ENCODE results near the gene RUNX2. TPM values are rescaled to one million over a fixed set of nuclear protein-coding genes. Genes with fewer than 3 reads are reported as not detected.
"Not testable (repeated sequence)": the region's sequence is repeated elsewhere in the genome, so short reads cannot be mapped to it uniquely, and the experiment has no call there.

Gene RUNX2
- total RNA-seq, 1 experiment from 2014 or later: 9.3 TPM

DNA sequence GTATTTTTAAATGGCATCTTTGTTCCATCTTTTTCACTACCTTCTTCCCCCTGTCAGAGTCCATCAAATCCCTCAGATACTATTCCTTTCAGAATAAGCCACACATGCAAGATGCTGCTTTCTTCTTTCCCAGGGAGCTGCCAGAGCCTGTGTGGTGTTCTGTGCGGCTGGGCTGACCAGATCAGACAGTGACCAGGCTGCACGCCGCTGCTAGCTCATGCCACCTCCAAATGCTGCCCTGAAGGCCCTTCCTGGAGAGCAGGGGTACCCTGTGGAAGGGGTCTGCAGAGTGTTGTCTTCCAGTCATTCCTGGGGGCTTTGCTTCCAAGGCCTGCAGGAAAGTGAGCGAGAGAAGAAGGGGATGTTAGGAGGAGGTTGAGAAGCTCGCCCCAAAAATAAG, 228.7 kb downstream of the RUNX2 start:
- Mint-ChIP-seq H3K9me3 (ENCODE audit: unreplicated experiment) (no peaks in the 10 kb centered on the region), H3K4me1 (ENCODE audit: insufficient read depth, unreplicated experiment) (no peaks in the 10 kb centered on the region), H3K27ac (ENCODE audit: low read depth, unreplicated experiment) (no peak overlapping the region), H3K27me3 (ENCODE audit: insufficient read depth, unreplicated experiment) (no peaks in the 10 kb centered on the region), H3K36me3 (ENCODE audit: insufficient read depth, unreplicated experiment) (no peaks in the 10 kb centered on the region), H3K4me3 (ENCODE audit: unreplicated experiment) (no peak overlapping the region)
- BruUV-seq (replicated peaks): no TSS peak
- ChIA-PET CTCF (interaction anchor here (0.7 kb wide), 1 partner anchor 109 kb away, joined by 3 read pairs; no protein-coding TSS in a partner anchor), POLR2A (interaction anchor here (1.2 kb wide), 1 partner anchor 24 kb away, joined by 4 read pairs; no protein-coding TSS in a partner anchor)
- intact Hi-C loops (cut with micrococcal nuclease): no loop called here
- DNase-seq (ENCODE audit: unreplicated experiment): no peak
- TF ChIP-seq, protein P1, sequence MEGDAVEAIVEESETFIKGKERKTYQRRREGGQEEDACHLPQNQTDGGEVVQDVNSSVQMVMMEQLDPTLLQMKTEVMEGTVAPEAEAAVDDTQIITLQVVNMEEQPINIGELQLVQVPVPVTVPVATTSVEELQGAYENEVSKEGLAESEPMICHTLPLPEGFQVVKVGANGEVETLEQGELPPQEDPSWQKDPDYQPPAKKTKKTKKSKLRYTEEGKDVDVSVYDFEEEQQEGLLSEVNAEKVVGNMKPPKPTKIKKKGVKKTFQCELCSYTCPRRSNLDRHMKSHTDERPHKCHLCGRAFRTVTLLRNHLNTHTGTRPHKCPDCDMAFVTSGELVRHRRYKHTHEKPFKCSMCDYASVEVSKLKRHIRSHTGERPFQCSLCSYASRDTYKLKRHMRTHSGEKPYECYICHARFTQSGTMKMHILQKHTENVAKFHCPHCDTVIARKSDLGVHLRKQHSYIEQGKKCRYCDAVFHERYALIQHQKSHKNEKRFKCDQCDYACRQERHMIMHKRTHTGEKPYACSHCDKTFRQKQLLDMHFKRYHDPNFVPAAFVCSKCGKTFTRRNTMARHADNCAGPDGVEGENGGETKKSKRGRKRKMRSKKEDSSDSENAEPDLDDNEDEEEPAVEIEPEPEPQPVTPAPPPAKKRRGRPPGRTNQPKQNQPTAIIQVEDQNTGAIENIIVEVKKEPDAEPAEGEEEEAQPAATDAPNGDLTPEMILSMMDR (IDR thresholded peaks at IDR 0.05; ENCODE audit: unreplicated experiment): no peak

DNA sequence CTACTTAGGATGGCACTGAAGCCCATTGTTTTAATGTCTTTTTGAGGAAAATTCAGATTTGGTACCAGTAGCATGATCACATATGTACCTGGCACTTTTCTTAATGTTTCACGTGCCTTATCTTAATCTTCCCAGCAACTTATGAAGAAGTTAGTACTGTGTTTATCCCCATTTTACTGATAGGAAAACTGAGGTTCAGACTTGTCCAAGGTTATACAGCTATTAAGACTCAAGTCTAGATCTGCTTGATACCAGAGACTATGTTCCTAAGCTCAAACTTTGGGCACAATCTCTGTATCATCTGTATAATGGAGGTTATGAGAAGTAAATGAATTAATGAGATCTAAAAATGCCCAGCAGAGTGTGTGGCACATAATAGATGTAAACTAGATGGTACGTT, 229.3 kb downstream of the RUNX2 start:
- H3K36me3 Mint-ChIP-seq (ENCODE audit: insufficient read depth, unreplicated experiment): no peaks in the 10 kb centered on the region
- POLR2A ChIA-PET: no interaction called here
- no peak overlapping the region for H3K27ac Mint-ChIP-seq (ENCODE audit: low read depth, unreplicated experiment)
- H3K9me3 Mint-ChIP-seq (ENCODE audit: unreplicated experiment): no peaks in the 10 kb centered on the region
- no peak for DNase-seq (ENCODE audit: unreplicated experiment)
- H3K4me3 Mint-ChIP-seq (ENCODE audit: unreplicated experiment): no peak overlapping the region
- BruUV-seq (replicated peaks): no TSS peak
- CTCF ChIA-PET: no interaction called here
- intact Hi-C loops (cut with micrococcal nuclease): no loop called here
- H3K4me1 Mint-ChIP-seq (ENCODE audit: insufficient read depth, unreplicated experiment): no peaks in the 10 kb centered on the region
- TF ChIP-seq, protein P1 (IDR thresholded peaks at IDR 0.05; ENCODE audit: unreplicated experiment): no peak
- no peaks in the 10 kb centered on the region for H3K27me3 Mint-ChIP-seq (ENCODE audit: insufficient read depth, unreplicated experiment)

- DNase-seq (ENCODE audit: unreplicated experiment): no peak
- Mint-ChIP-seq H3K9me3 (ENCODE audit: unreplicated experiment) (no peaks in the 10 kb centered on the region), H3K27me3 (ENCODE audit: insufficient read depth, unreplicated experiment) (no peaks in the 10 kb centered on the region), H3K27ac (ENCODE audit: low read depth, unreplicated experiment) (no peak overlapping the region), H3K4me3 (ENCODE audit: unreplicated experiment) (no peak overlapping the region), H3K36me3 (ENCODE audit: insufficient read depth, unreplicated experiment) (no peaks in the 10 kb centered on the region), H3K4me1 (ENCODE audit: insufficient read depth, unreplicated experiment) (no peaks in the 10 kb centered on the region)
- CTCF ChIA-PET: no interaction called here
- no TSS peak for BruUV-seq (replicated peaks)
- POLR2A ChIA-PET: no interaction called here
- intact Hi-C loops (cut with micrococcal nuclease): no loop called here
- TF ChIP-seq, protein P1 (IDR thresholded peaks at IDR 0.05; ENCODE audit: unreplicated experiment): no peak
Measured at GRCh38 chr6:45558858-45559257, 230.7 kb downstream of the RUNX2 start.

GRCh38 chr6:45560321-45560820, 232.2 kb downstream of the RUNX2 start:
- H3K4me1 Mint-ChIP-seq (ENCODE audit: insufficient read depth, unreplicated experiment); H3K36me3 Mint-ChIP-seq (ENCODE audit: insufficient read depth, unreplicated experiment); H3K9me3 Mint-ChIP-seq (ENCODE audit: unreplicated experiment); DNase-seq (ENCODE audit: unreplicated experiment); H3K27ac Mint-ChIP-seq (ENCODE audit: low read depth, unreplicated experiment); H3K4me3 Mint-ChIP-seq (ENCODE audit: unreplicated experiment); H3K27me3 Mint-ChIP-seq (ENCODE audit: insufficient read depth, unreplicated experiment); BruUV-seq (replicated peaks); intact Hi-C loops (cut with micrococcal nuclease); CTCF ChIA-PET: not testable (repeated sequence)
- POLR2A ChIA-PET: interaction anchor here (0.5 to 0.9 kb wide), 2 partner anchors 15 to 1810 kb away, joined by 3 to 4 read pairs; no protein-coding TSS in a partner anchor

DNA sequence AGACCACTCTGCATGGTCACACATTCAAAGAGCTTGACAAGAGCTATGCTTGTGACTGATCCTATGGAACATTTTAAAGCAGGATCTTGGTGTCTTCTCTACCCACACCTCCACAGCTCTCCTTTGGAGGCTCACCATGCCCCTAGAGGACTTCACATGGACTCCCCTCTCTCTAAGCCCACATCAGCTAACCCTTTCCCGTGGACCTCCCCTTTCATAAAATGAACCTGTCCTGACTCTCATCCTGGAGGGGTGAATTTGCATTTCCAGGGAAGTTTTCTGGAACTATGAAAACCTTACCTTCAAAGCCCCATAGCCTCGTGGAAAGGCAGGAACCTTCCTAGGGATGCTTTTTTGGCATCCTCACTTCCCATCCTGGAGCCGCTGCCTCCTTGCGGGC, 234.0 kb downstream of the RUNX2 start:
- Mint-ChIP-seq H3K27me3 (ENCODE audit: insufficient read depth, unreplicated experiment) (no peaks in the 10 kb centered on the region), H3K4me1 (ENCODE audit: insufficient read depth, unreplicated experiment) (no peaks in the 10 kb centered on the region), H3K27ac (ENCODE audit: low read depth, unreplicated experiment) (no peak overlapping the region), H3K9me3 (ENCODE audit: unreplicated experiment) (no peaks in the 10 kb centered on the region), H3K36me3 (ENCODE audit: insufficient read depth, unreplicated experiment) (no peaks in the 10 kb centered on the region), H3K4me3 (ENCODE audit: unreplicated experiment) (no peak overlapping the region)
- intact Hi-C loops (cut with micrococcal nuclease): no loop called here
- no TSS peak for BruUV-seq (replicated peaks)
- CTCF ChIA-PET: no interaction called here
- TF ChIP-seq, protein P1 (IDR thresholded peaks at IDR 0.05; ENCODE audit: unreplicated experiment): no peak
- DNase-seq (ENCODE audit: unreplicated experiment): no peak
- POLR2A ChIA-PET: interaction anchor here (0.6 kb wide), 1 partner anchor 86 kb away, joined by 3 read pairs; no protein-coding TSS in a partner anchor
